SHP77 (cell line): ENCODE measurements around the gene TLR2.
"Not testable (repeated sequence)": the region's sequence is repeated elsewhere in the genome, so short reads cannot be mapped to it uniquely, and the experiment has no call there.

Experiments
- DNase-seq, 2 experiments: peaks; one replicate each; lab custom pipeline; 2025; lab: John Stamatoyannopoulos, UW

Gene TLR2

GRCh38 chr4:153661908-153662307 lies 22.2 kb upstream of the TLR2 start:
- no peak for DNase-seq

GRCh38 chr4:153663667-153664066 lies 20.4 kb upstream of the TLR2 start:
- DNase-seq = no peak

GRCh38 chr4:153666505-153666904 lies 17.6 kb upstream of the TLR2 start:
- DNase-seq = not testable (repeated sequence)

- DNase-seq = no peak
Measured at GRCh38 chr4:153668647-153669046, 15.4 kb upstream of the TLR2 start.

GRCh38 chr4:153669838-153670237 lies 14.2 kb upstream of the TLR2 start:
- DNase-seq = no peak

GRCh38 chr4:153676486-153676885 lies 7.6 kb upstream of the TLR2 start:
- DNase-seq = no peak

- DNase-seq = no peak
Measured at GRCh38 chr4:153676984-153677383, 7.1 kb upstream of the TLR2 start.

- DNase-seq = no peak
Measured at GRCh38 chr4:153679486-153679885, 4.6 kb upstream of the TLR2 start.

GRCh38 chr4:153683763-153684181 lies 308 bp upstream of the TLR2 start:
- no peak for DNase-seq

GRCh38 chr4:153684971-153685371 lies 891 bp downstream of the TLR2 start:
- DNase-seq = no peak

GRCh38 chr4:153704522-153704921 lies 20.4 kb downstream of the TLR2 start:
- DNase-seq = no peak

- no peak for DNase-seq
Measured at GRCh38 chr4:153705743-153706468, 21.8 kb downstream of the TLR2 start.

- DNase-seq = no peak
Measured at GRCh38 chr4:153706519-153706918, 22.4 kb downstream of the TLR2 start.

GRCh38 chr4:153710681-153711080 lies 26.6 kb downstream of the TLR2 start:
- DNase-seq = no peak

GRCh38 chr4:153713866-153714646 lies 30.0 kb downstream of the TLR2 start:
- no peak for DNase-seq

- DNase-seq = no peak
Measured at GRCh38 chr4:153722036-153722435, 38.0 kb downstream of the TLR2 start.

GRCh38 chr4:153724606-153725005 lies 40.5 kb downstream of the TLR2 start:
- no peak for DNase-seq

- DNase-seq = no peak
Measured at GRCh38 chr4:153725136-153725830, 41.2 kb downstream of the TLR2 start.

GRCh38 chr4:153725831-153726154 lies 41.7 kb downstream of the TLR2 start:
- no peak for DNase-seq

GRCh38 chr4:153728151-153728550 lies 44.1 kb downstream of the TLR2 start:
- DNase-seq = no peak

- no peak for DNase-seq
Measured at GRCh38 chr4:153728660-153729059, 44.6 kb downstream of the TLR2 start.

- DNase-seq = no peak
Measured at GRCh38 chr4:153729895-153730294, 45.8 kb downstream of the TLR2 start.

GRCh38 chr4:153731239-153731638 lies 47.2 kb downstream of the TLR2 start:
- no peak for DNase-seq
